Mesodermal cell (in vitro differentiated cells): ENCODE data around the gene TICRR.

ENCODE experiments used
- H3K27ac ChIP-seq: 2 replicates; pipeline ENCODE4 v1.7.0; 2013; ENCODE audit warnings: mild to moderate bottlenecking, low read depth, low read length, moderate library complexity; ENCODE audit not compliant: severe bottlenecking
- H3K36me3 ChIP-seq: 2 replicates; pipeline ENCODE4 v1.7.1; 2013; ENCODE audit warnings: mild to moderate bottlenecking, low read length, moderate library complexity; ENCODE audit not compliant: control insufficient read depth, insufficient read depth
- H3K4me1 ChIP-seq: one replicate; pipeline ENCODE4 v1.7.1; 2013; ENCODE audit warnings: mild to moderate bottlenecking, low read length; ENCODE audit not compliant: insufficient read depth, control insufficient read depth, poor library complexity, severe bottlenecking
- H3K4me3 ChIP-seq: 2 replicates; pipeline ENCODE4 v1.7.0; 2013; ENCODE audit warnings: low read length, control low read depth, mild to moderate bottlenecking; ENCODE audit not compliant: insufficient read depth, poor library complexity, severe bottlenecking; ENCODE audit errors: extremely low read depth
- H3K9me3 ChIP-seq: 2 replicates; pipeline ENCODE4 v1.7.1; 2013; ENCODE audit warnings: mild to moderate bottlenecking, low read length, moderate library complexity; ENCODE audit not compliant: control insufficient read depth
- WGBS, 2 experiments: methylation state at CpG; one replicate each; pipeline ENCODE4 v1.1.5; 2013; ENCODE audit warnings: missing lambda C conversion rate in 2 of 2; ENCODE audit not compliant: insufficient coverage in 2 of 2; 5-methylcytosine and 5-hydroxymethylcytosine counted together

TICRR gene

DNA sequence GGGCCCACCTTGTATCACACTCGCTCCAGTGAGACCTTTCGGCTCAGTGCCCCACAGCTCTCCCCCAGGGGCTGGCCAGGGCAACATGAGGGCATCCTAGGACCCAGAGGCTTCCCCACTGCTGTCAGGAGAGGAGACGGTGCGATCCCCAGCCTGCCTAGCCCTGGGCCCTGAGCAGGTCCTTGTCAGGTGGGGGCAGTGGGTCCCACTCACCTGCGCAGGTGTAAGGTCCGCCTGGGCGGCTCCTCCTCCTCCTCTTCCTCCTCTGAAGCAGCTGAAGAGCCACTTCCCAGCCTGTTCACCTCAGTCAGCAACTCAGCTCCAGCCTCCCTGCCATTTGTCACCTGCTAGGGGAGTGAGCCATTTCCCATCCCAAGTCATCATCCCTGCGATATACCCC is 70.4 kb downstream of the TICRR start:
- H3K4me1 ChIP-seq: no peaks in the 10 kb centered on the region
- H3K9me3 ChIP-seq: no peaks in the 10 kb centered on the region
- peaks cover 70% of the 10 kb centered on the region for H3K36me3 ChIP-seq
- 90 to 100% methylated on average over 6 to 8 of the region's 8 CpGs for WGBS, 2 experiments
- no peak overlapping the region for H3K27ac ChIP-seq
- H3K4me3 ChIP-seq: no peak overlapping the region

DNA sequence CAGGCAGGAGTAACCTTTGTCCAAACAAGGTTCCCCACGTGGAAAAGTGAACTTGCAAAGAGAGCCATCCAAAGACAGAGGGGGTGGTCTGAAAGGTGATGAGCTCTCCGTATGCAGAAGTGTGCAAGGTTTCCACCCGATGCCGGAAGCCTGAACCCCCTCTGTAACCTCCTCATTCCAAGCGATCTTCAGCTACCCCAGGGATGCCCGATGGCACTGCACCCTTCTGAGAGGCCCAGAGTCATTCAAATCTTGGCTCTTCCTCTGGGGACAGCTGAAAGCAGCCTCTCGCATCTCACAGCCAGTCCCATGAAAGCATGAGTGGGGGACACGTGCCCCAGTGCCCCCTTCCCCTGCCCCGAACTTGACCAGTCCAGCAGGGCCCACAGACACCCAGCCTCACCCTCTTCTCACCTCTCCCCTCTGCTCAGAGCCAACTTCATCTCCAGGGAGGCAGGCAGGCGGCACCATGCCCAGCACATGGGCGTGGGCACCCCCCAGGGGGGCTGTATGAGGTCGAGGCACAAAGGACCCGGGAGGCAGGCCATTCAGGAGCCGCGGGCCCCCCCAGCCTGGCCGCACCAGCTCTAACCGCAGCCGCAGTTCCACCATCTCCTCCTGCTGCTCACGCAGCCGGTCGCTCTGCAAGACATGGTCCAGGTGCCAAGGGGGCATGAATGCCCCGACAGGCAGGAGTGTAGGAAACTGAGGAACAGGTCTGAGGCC is 71.3 kb downstream of the TICRR start:
- Histone ChIP-seq H3K36me3 (peaks cover 64% of the 10 kb centered on the region), H3K4me1 (no peaks in the 10 kb centered on the region), H3K4me3 (no peak overlapping the region), H3K27ac (no peak overlapping the region), H3K9me3 (no peaks in the 10 kb centered on the region)
- WGBS, 2 experiments: 91 to 93% methylated on average over 15 to 22 of the region's 22 CpGs

DNA sequence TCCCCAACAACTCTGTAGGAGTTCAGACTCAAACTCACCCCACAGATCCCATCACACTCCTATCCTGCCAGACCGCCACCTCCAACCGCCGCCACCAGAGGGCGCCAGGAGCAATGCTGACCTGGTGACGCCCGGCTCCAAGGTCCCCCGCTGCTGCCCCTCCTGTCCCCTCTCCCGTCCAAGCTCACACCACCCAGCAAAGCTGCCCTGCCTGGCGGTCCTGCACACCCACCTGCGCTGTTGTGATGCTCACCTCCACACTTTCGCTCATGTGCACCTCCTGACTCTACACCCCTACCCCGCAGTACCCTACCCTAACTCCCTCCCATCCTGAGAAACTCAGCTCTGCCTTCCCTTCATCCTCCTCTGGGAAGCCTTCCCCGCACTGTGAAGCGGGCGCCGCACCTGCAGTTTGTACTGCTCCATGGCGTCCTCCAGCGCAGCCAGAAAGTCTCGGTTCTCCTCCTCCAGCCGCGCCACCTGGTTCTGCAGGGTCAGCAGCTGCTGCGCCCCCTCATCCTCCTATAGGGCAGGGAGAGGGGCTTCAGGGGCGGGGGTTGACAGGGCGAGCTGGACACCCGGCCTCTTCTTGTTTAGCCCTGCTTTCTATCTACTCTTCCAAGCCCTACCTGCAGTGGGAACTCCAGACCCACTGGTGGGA is 72.1 kb downstream of the TICRR start:
- Histone ChIP-seq H3K9me3 (no peaks in the 10 kb centered on the region), H3K27ac (no peak overlapping the region), H3K4me1 (no peaks in the 10 kb centered on the region), H3K4me3 (no peak overlapping the region), H3K36me3 (peaks cover 64% of the 10 kb centered on the region)
- 59 to 60% methylated on average over 18 to 25 of the region's 25 CpGs for WGBS, 2 experiments

DNA sequence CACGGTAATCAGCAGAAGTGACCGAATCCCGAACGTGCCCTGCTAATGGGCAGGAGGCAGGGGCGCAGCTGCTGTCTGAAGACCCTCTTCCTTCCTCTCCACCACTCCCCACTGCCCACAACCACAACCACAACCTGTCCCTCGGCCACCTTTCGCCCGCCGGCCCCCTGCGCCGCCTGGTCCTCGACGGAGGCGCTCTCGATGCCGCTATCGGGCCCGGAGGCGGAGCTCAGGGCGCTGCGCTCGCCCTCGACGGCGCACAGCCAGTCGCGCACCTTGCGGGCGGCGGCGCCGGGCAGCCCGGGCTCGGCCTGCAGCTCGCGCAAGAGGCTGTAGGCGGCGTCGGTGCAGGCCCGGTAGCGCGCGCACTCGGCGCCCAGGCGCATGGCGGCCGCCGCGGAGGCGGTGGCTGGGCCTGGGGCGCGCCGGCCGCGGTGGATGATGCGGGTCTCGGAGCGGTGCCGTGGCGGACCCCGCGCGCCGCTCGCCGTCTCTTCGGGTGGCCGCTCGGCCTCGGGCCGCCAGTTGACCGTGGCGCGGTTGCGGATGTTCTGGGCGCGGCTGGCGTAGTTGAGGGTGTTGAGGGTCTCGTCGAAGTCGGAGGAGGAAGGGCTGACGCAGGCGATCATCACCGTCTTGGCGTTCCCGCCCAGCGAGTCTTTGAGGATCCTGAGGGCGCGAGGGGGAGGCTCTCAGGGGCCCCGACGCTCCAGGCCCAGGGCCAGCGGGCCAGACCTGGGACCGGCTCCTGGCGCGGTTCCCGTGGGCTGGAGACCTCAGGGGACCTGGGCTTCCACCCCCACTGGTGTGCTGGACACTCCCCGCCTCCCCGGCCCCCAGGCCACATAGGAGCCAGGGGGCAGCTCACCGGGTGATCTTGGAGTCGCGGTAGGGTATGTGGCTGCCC is 73.1 kb downstream of the TICRR start:
- WGBS, 2 experiments: 96 to 98% methylated on average over 54 to 102 of the region's 102 CpGs
- Histone ChIP-seq H3K36me3 (peaks cover 64% of the 10 kb centered on the region), H3K9me3 (no peaks in the 10 kb centered on the region), H3K27ac (no peak overlapping the region), H3K4me3 (no peak overlapping the region), H3K4me1 (no peaks in the 10 kb centered on the region)

DNA sequence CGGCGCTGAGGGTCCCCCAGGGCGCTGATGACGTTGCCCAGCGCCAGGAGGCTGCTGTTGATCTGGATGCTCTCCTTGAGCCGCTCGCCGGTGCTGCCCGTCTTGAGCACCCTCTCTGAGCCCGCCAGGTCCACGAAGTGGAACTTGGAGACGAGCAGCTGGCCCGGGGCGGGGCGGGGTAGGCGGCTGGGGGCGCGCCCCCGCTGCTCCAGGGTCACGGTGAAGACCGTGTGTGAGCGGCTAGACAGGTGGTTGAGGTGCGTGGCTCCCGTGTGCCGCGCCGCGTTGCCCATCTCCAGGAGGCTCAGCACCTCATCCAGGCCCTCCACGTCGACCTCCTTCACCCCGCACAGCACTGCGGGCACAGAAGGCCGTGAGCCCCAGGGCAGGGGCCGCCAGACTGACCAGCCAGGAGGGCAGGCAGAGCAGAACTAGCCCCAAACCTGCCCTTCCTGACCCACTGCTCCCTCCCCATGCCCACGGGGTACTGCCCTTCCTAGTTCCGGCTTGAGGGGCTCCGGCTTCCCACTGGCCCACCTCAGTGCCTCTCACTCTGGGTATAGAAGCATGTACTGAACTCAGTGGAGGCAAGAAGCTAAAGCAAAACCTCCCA is 73.8 kb downstream of the TICRR start:
- WGBS, 2 experiments: 95 to 97% methylated on average over 35 to 37 of the region's 37 CpGs
- Histone ChIP-seq H3K9me3 (no peaks in the 10 kb centered on the region), H3K27ac (no peak overlapping the region), H3K4me1 (no peaks in the 10 kb centered on the region), H3K36me3 (peaks cover 57% of the 10 kb centered on the region), H3K4me3 (no peak overlapping the region)

DNA sequence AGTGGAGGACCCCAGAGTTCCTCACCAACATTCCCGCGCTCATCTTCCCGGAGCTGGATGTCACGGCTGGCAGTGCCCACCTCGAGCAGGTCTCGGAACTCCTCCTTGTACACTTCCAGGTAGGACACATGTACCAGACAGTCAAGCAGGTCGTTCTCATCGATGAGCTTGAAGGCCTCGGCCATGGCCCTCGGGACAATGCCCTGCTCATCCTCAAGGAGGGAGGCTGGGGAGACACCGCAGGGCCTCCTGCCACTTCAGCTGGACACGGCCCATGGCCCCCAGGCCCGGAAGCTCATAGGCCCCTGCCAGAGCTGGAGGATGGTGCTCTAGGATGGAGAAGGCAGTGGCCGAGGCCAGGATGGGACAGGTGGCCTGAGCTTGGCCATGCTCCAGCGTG is 74.4 kb downstream of the TICRR start:
- H3K9me3 ChIP-seq: no peaks in the 10 kb centered on the region
- H3K4me3 ChIP-seq: no peak overlapping the region
- 96 to 97% methylated on average over 12 to 14 of the region's 15 CpGs for WGBS, 2 experiments
- no peaks in the 10 kb centered on the region for H3K4me1 ChIP-seq
- peaks cover 51% of the 10 kb centered on the region for H3K36me3 ChIP-seq
- H3K27ac ChIP-seq: no peak overlapping the region

DNA sequence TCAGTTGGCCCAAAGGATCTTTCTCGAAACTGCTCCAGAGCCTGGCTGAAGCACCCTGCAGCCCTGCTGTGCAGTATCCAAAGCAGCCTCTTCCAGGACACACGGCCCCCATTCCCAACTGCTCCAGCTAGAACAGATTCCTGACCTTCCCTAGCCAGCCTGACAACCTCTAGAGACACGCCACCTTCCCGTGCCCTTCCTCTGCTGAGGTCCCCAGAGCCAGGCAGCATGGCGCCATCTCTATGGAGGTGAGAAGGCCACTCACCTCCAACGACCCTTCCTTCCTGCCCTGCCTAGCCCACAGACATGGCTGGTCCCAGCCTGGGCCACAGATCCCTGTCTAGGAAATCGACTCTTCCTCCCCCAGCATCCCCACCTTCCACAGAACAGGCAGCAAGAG is 76.9 kb downstream of the TICRR start:
- peaks cover 5% of the 10 kb centered on the region for H3K4me1 ChIP-seq
- H3K36me3 ChIP-seq: peaks cover 32% of the 10 kb centered on the region
- no peak overlapping the region for H3K27ac ChIP-seq
- H3K4me3 ChIP-seq: no peak overlapping the region
- WGBS, 2 experiments: 80 to 96% methylated on average over 5 to 7 of the region's 7 CpGs
- no peaks in the 10 kb centered on the region for H3K9me3 ChIP-seq

DNA sequence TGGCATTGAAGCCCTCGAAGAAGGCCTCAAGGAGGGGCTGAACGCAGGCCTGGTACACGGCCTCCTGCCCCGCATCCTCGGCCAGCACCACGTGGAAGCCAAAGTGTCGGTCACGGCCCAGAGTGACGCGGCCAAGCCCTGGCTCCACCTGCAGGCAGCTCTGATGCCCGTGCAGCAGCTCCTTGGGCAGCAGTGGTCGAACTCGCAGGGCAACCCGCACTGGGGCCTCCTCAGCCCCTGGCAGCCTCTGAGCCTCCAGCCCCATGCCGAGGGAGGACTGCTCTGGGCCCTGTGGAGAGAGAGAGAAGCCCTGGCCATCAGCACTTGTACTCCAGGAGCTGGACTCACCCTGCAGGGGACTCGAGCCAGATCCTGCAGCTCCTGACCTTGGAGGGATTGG is 77.4 kb downstream of the TICRR start:
- Histone ChIP-seq H3K9me3 (no peaks in the 10 kb centered on the region), H3K4me1 (peaks cover 5% of the 10 kb centered on the region), H3K4me3 (no peak overlapping the region), H3K27ac (no peak overlapping the region), H3K36me3 (peaks cover 29% of the 10 kb centered on the region)
- 90 to 97% methylated on average over 9 to 11 of the region's 16 CpGs for WGBS, 2 experiments

DNA sequence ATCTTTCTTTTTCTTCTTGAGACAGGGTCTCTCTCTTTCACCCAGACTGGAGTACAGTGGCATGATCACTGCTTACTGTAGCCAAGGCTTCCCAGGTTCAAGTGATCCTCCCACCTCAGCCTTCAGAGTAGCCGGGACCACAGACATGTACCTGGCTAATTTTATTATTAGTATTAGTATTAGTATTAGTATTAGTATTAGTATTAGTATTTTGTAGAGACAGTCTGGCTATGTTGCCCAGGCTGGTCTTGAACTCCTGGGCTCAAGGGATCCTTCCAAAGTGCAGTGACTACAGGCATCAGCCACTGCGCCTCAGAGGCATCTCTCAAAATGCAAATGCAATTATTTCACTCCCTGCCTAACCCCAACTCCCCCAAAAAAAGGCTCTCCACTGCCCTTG is 78.3 kb downstream of the TICRR start:
- Histone ChIP-seq H3K9me3 (no peaks in the 10 kb centered on the region), H3K36me3 (peaks cover 28% of the 10 kb centered on the region), H3K4me3 (no peak overlapping the region), H3K27ac (no peak overlapping the region), H3K4me1 (peaks cover 5% of the 10 kb centered on the region)
- 100% methylated on average over 1 of the region's 2 CpGs; no CpG with 5 or more reads in 1 of the 2 experiments for WGBS, 2 experiments

DNA sequence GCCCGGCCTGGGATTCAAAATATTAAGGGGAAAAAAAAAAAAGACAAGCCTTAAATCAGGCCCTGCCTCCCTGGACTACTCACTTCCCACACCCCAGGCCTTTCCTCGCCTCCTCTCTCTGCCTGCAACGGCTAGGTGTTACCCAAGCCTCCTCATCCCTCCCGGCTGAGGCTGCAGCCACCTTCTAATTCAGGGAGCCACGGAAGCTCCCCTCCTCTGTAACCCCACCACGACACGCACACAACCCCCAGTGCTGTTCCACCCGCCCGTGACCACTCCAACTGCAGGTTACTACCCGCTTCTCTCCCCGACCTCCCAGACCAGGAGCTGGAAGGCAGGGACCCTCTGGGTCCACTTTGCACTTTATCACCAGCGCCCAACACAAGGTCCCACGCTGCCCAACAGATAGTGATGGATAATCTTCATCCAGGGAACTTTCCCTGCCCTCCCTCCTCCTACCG is 79.1 kb downstream of the TICRR start:
- peaks cover 22% of the 10 kb centered on the region for H3K36me3 ChIP-seq
- no peaks in the 10 kb centered on the region for H3K9me3 ChIP-seq
- H3K4me1 ChIP-seq: peaks cover 5% of the 10 kb centered on the region
- no peak overlapping the region for H3K27ac ChIP-seq
- peak overlapping the region; percentile 76 for H3K4me3 ChIP-seq
- 30 to 34% methylated on average over 5 to 12 of the region's 14 CpGs for WGBS, 2 experiments
